Mesendoderm (in vitro differentiated cells): ENCODE results near the gene MRPS7.

Experiments used
- DNase-seq: peaks from one replicate; pipeline ENCODE4 v3.0.0; 2013
- H2AK5ac ChIP-seq: 2 replicates; pipeline ENCODE4 v1.6.1; 2013; ENCODE audit warnings: low read length, inconsistent platforms
- H2BK120ac ChIP-seq: 2 replicates; pipeline ENCODE4 v1.6.1; 2013; ENCODE audit warnings: low read depth, mild to moderate bottlenecking, low read length, moderate library complexity, mixed read lengths
- H2BK15ac ChIP-seq: replicated peaks from 2 replicates; pipeline ENCODE4 v1.6.1; 2013; ENCODE audit warnings: low read depth, mild to moderate bottlenecking, moderate library complexity
- H2BK5ac ChIP-seq: 2 replicates; pipeline ENCODE4 v1.6.1; 2013; ENCODE audit warnings: low read length, inconsistent platforms
- H3K18ac ChIP-seq: 2 replicates; pipeline ENCODE4 v1.6.1; 2013; ENCODE audit warnings: mild to moderate bottlenecking, low read length, mixed read lengths
- H3K23ac ChIP-seq: one replicate; pipeline ENCODE4 v1.6.1; 2013; ENCODE audit warnings: low read length
- H3K27ac ChIP-seq: 2 replicates; pipeline ENCODE4 v1.5.1; 2013; ENCODE audit warnings: low read depth, mild to moderate bottlenecking, inconsistent platforms, low read length, moderate library complexity
- H3K27me3 ChIP-seq: 2 replicates; pipeline ENCODE4 v1.6.1; 2013; ENCODE audit warnings: low read length, control low read depth, mild to moderate bottlenecking, inconsistent platforms; ENCODE audit not compliant: insufficient read depth, poor library complexity
- H3K36me3 ChIP-seq: 2 replicates; pipeline ENCODE4 v1.6.1; 2013; ENCODE audit warnings: low read length, inconsistent platforms; ENCODE audit not compliant: control insufficient read depth, insufficient read depth
- H3K4ac ChIP-seq: one replicate; pipeline ENCODE4 v1.6.1; 2013; ENCODE audit warnings: low read depth, mild to moderate bottlenecking, low read length, moderate library complexity
- H3K4me1 ChIP-seq: 2 replicates; pipeline ENCODE4 v1.6.1; 2013; ENCODE audit warnings: low read depth, low read length, inconsistent platforms; ENCODE audit not compliant: control insufficient read depth
- H3K4me2 ChIP-seq: 2 replicates; pipeline ENCODE4 v1.6.1; 2013; ENCODE audit warnings: low read length
- H3K4me3 ChIP-seq: 2 replicates; pipeline ENCODE4 v1.5.1; 2013; ENCODE audit warnings: mild to moderate bottlenecking, low read length
- H3K56ac ChIP-seq: one replicate; pipeline ENCODE4 v1.6.1; 2013; ENCODE audit warnings: low read length
- H3K79me1 ChIP-seq: 2 replicates; pipeline ENCODE4 v1.6.1; 2013; ENCODE audit warnings: low read length, inconsistent platforms
- H3K79me2 ChIP-seq: 2 replicates; pipeline ENCODE4 v1.6.1; 2013; ENCODE audit warnings: mild to moderate bottlenecking, low read length; ENCODE audit not compliant: control insufficient read depth, insufficient read depth
- H3K9ac ChIP-seq: 2 replicates; pipeline ENCODE4 v1.6.1; 2013; ENCODE audit warnings: low read length, inconsistent platforms
- H4K5ac ChIP-seq: one replicate; pipeline ENCODE4 v1.6.1; 2013; ENCODE audit warnings: low read length
- H4K8ac ChIP-seq: one replicate; pipeline ENCODE4 v1.6.1; 2013; ENCODE audit warnings: low read depth, mild to moderate bottlenecking, control low read depth, low read length, moderate library complexity
- WGBS: extraction: QIAGEN DNeasy Blood & Tissue Kit; methylation state at CpG from one replicate; pipeline ENCODE4 v1.1.7; 2013; ENCODE audit warnings: low lambda C conversion rate, missing lambda C conversion rate; ENCODE audit not compliant: insufficient coverage; ENCODE audit errors: extremely low coverage; 5-methylcytosine and 5-hydroxymethylcytosine counted together

Gene MRPS7

GRCh38 chr17:75269844-75270217 is 8.2 kb downstream of the MRPS7 start:
- H3K36me3 ChIP-seq = peaks cover 11% of the 10 kb centered on the region
- peak overlapping the region; percentile 81 for H3K9ac ChIP-seq
- H4K8ac ChIP-seq = no peak overlapping the region
- no peak for DNase-seq
- no peak overlapping the region for H3K4me3 ChIP-seq
- no peak overlapping the region for H3K23ac ChIP-seq
- H3K4me1 ChIP-seq = peaks cover 2% of the 10 kb centered on the region
- H3K27me3 ChIP-seq = no peaks in the 10 kb centered on the region
- no peak overlapping the region for H2AK5ac ChIP-seq
- H2BK120ac ChIP-seq = no peak overlapping the region
- peak overlapping the region; percentile 99 for H3K4me2 ChIP-seq
- no peak overlapping the region for H2BK5ac ChIP-seq
- no peaks in the 10 kb centered on the region for H3K79me2 ChIP-seq
- no peak overlapping the region for H2BK15ac ChIP-seq
- H3K79me1 ChIP-seq = no peaks in the 10 kb centered on the region
- no peak overlapping the region for H3K4ac ChIP-seq
- WGBS = no CpG with 5 or more reads among the region's 6 CpGs
- no peak overlapping the region for H3K18ac ChIP-seq
- peak overlapping the region; percentile 91 for H3K56ac ChIP-seq
- no peak overlapping the region for H3K27ac ChIP-seq
- H4K5ac ChIP-seq = no peak overlapping the region

DNA sequence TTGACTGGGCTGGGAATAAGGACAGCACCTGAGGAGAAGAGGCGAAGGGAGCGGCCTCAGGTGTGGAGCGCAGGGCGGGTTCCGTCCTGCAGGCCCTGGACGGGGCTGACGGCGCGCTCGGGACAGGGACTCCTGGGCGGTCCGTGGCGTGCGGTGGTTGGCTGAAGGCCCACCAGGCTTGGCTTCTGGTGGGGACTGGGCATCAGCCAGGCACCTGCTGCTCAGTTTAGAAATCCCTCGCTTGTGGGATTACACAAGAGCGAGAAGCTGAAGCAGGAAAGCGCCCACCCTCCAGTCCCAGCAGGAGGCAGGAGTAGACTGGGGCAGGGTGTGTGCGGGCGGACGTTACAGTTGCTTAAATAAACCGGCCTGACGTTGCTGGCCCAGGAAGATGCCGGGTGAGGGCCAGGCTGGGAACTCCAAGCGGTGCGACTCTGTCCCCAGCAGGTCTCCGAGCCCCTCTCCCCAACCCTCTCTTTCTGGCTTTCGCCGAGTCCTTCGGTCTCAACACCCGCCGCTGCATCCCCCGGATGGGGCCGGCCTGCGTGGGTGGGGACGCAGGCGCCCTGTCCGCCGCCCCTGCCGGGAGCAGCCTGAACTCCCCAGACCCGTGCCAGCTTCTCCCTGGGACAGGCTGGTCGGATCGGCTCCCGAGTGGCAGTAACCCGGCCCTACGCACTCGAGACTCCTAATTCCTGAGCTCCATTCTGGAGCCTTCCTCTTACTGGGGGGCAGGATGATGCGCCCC is 8.7 kb downstream of the MRPS7 start:
- H2BK5ac ChIP-seq = no peak overlapping the region
- H3K4me1 ChIP-seq = peaks cover 2% of the 10 kb centered on the region
- H3K4ac ChIP-seq = no peak overlapping the region
- H4K8ac ChIP-seq = no peak overlapping the region
- no peaks in the 10 kb centered on the region for H3K79me1 ChIP-seq
- no CpG with 5 or more reads among the region's 47 CpGs for WGBS
- H2BK120ac ChIP-seq = no peak overlapping the region
- H3K4me3 ChIP-seq = peak overlapping the region; percentile 81
- no peaks in the 10 kb centered on the region for H3K27me3 ChIP-seq
- no peak overlapping the region for H3K23ac ChIP-seq
- peaks cover 11% of the 10 kb centered on the region for H3K36me3 ChIP-seq
- H3K56ac ChIP-seq = peak overlapping the region; percentile 91
- no peak overlapping the region for H4K5ac ChIP-seq
- H3K27ac ChIP-seq = no peak overlapping the region
- peak overlapping the region; percentile 81 for H3K9ac ChIP-seq
- H2BK15ac ChIP-seq = no peak overlapping the region
- H3K18ac ChIP-seq = peak overlapping the region; percentile 33
- peak; percentile 72 for DNase-seq
- H2AK5ac ChIP-seq = no peak overlapping the region
- H3K4me2 ChIP-seq = peak overlapping the region; percentile 99
- no peaks in the 10 kb centered on the region for H3K79me2 ChIP-seq

GRCh38 chr17:75270966-75271232 is 9.2 kb downstream of the MRPS7 start, which contains the start of gene MIF4GD:
MIF4GD (minus strand) TSS chr17:75271231; CDS start chr17:75270195, 1,036 bp downstream.
- Histone ChIP-seq H3K4ac (peak within 1 kb of the TSS; percentile 81), H3K9ac (peak within 1 kb of the TSS; percentile 95), H3K56ac (peak within 1 kb of the TSS; percentile 97), H3K4me3 (peak within 1 kb of the TSS; percentile 81), H3K36me3 (peaks cover 9% of the 10 kb centered on the region), H3K79me1 (no peaks in the 10 kb centered on the region), H2BK120ac (no peak within 1 kb of the TSS), H2BK5ac (no peak within 1 kb of the TSS), H3K27me3 (no peaks in the 10 kb centered on the region), H3K4me2 (peak within 1 kb of the TSS; percentile 99), H3K23ac (peak within 1 kb of the TSS; percentile 66), H4K5ac (no peak within 1 kb of the TSS), H3K27ac (no peak within 1 kb of the TSS), H3K79me2 (no peaks in the 10 kb centered on the region), H2AK5ac (no peak within 1 kb of the TSS), H4K8ac (no peak within 1 kb of the TSS), H2BK15ac (no peak within 1 kb of the TSS), H3K4me1 (peaks cover 2% of the 10 kb centered on the region), H3K18ac (peak within 1 kb of the TSS; percentile 35)
- WGBS = no CpG with 5 or more reads among the region's 39 CpGs
- DNase-seq = no peak

DNA sequence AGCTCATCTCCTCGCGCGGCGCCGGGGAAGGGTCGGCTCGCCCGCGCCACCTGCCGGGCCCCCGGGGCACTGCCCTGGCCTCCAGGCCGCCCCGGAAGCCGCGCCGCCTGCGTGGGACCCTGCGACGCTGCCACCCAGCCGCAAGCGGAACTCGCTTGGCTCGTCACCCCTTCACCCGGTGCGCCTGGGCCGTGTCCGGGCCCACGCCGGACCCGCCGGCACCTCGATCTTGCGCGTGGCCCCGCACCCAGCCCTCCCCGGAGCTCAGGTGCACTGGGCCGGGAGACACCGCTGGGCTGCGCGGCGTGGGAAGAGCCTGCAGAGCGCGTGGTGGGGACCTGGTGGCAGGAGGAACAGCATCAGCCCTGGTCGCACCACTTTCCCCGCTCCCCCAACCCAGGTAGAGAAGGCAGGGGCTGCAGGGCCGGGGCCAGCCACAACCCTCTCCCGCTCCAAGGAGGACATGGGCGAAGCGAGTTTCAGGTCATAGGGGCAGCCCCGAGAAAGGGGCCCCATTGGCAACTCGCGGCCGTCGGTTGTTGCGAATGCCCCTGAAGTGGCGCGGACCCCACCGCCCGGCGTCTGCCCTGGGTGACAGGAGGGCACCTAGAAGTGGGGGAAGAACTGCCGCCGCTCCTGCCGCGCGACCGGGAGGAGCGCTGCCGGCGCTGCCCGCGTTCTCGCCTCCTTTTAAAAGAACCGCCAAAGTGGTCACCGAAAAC is 9.7 kb downstream of the MRPS7 start:
- H3K36me3 ChIP-seq = peaks cover 6% of the 10 kb centered on the region
- H3K56ac ChIP-seq = peak overlapping the region; percentile 97
- no peak overlapping the region for H3K27ac ChIP-seq
- H4K8ac ChIP-seq = no peak overlapping the region
- no peak overlapping the region for H2AK5ac ChIP-seq
- H3K23ac ChIP-seq = peak overlapping the region; percentile 66
- peak overlapping the region; percentile 81 for H3K4ac ChIP-seq
- H4K5ac ChIP-seq = no peak overlapping the region
- H3K27me3 ChIP-seq = no peaks in the 10 kb centered on the region
- H2BK5ac ChIP-seq = no peak overlapping the region
- no peak overlapping the region for H2BK15ac ChIP-seq
- H3K4me3 ChIP-seq = peak overlapping the region; percentile 72
- peak; percentile 67 for DNase-seq
- no peaks in the 10 kb centered on the region for H3K79me2 ChIP-seq
- peak overlapping the region; percentile 35 for H3K18ac ChIP-seq
- peaks cover 2% of the 10 kb centered on the region for H3K4me1 ChIP-seq
- H2BK120ac ChIP-seq = no peak overlapping the region
- H3K79me1 ChIP-seq = no peaks in the 10 kb centered on the region
- peak overlapping the region; percentile 95 for H3K9ac ChIP-seq
- H3K4me2 ChIP-seq = peak overlapping the region; percentile 97
- no CpG with 5 or more reads among the region's 74 CpGs for WGBS

DNA sequence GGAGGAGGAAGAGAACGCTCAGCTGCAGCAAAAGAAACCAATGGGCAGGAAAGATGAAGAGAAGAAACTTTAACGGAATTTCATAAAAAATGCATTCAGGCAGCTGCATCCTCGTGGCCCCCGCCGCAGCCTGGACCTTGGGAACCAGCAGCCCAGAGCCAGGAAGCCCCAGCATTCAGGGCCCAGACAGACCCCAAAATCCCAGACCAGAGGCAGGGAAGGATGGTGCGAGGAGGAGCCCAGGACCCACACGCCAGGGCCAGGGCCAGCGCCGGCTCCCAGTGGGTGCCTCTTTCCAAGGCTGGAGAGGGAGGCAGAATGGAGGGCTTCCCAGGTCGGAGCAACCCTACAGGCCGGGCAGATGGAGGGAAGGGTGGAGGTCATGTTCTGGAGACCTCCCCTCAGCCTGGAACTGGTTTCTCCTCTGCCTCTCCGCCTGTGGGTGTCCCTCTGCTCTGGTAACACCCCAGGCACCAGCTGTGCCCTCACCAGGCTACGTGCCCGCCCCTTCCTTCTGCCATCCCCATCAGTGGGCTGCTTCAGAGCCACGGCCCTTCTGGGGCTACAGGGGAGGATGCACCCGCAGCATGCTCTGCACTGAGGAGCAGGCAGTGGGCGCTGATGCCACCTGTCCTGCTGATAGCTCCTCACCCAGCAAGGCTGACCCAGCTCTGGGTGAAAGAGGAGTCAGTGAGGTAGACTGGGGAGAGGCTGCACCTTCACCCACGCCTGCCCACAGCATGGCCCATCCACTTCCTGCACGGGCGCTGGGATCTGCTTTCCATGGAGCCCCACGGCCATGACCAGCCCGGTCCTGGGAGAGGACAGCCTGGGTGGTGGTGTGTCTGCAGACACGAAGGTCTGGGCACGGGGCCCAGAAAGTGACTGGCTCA is 10.5 kb downstream of the MRPS7 start:
- Histone ChIP-seq H2AK5ac (no peak overlapping the region), H2BK15ac (no peak overlapping the region), H3K36me3 (peaks cover 2% of the 10 kb centered on the region), H2BK5ac (no peak overlapping the region), H3K23ac (no peak overlapping the region), H3K4me2 (peak overlapping the region; percentile 97), H3K18ac (no peak overlapping the region), H3K4me3 (no peak overlapping the region), H4K5ac (no peak overlapping the region), H3K4ac (no peak overlapping the region), H3K79me2 (no peaks in the 10 kb centered on the region), H3K79me1 (no peaks in the 10 kb centered on the region), H4K8ac (no peak overlapping the region), H3K9ac (peak overlapping the region; percentile 95), H3K4me1 (peaks cover 2% of the 10 kb centered on the region), H2BK120ac (no peak overlapping the region), H3K27ac (no peak overlapping the region), H3K56ac (peak overlapping the region; percentile 97), H3K27me3 (no peaks in the 10 kb centered on the region)
- WGBS = no CpG with 5 or more reads among the region's 24 CpGs
- no peak for DNase-seq
